NOMO-1 (cell line): ENCODE measurements around the gene NRM.
A peak's percentile ranks its signal among the peaks of the same experiment; 100 is the strongest.
"Not testable (repeated sequence)": the region's sequence is repeated elsewhere in the genome, so short reads cannot be mapped to it uniquely, and the experiment has no call there.

Experiments
- DNase-seq, 2 experiments: peaks; one replicate each; lab custom pipeline; 2025; ENCODE audit not compliant: unreplicated experiment in 2 of 2; lab: John Stamatoyannopoulos, UW

The NRM gene, protein sequence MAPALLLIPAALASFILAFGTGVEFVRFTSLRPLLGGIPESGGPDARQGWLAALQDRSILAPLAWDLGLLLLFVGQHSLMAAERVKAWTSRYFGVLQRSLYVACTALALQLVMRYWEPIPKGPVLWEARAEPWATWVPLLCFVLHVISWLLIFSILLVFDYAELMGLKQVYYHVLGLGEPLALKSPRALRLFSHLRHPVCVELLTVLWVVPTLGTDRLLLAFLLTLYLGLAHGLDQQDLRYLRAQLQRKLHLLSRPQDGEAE

DNA sequence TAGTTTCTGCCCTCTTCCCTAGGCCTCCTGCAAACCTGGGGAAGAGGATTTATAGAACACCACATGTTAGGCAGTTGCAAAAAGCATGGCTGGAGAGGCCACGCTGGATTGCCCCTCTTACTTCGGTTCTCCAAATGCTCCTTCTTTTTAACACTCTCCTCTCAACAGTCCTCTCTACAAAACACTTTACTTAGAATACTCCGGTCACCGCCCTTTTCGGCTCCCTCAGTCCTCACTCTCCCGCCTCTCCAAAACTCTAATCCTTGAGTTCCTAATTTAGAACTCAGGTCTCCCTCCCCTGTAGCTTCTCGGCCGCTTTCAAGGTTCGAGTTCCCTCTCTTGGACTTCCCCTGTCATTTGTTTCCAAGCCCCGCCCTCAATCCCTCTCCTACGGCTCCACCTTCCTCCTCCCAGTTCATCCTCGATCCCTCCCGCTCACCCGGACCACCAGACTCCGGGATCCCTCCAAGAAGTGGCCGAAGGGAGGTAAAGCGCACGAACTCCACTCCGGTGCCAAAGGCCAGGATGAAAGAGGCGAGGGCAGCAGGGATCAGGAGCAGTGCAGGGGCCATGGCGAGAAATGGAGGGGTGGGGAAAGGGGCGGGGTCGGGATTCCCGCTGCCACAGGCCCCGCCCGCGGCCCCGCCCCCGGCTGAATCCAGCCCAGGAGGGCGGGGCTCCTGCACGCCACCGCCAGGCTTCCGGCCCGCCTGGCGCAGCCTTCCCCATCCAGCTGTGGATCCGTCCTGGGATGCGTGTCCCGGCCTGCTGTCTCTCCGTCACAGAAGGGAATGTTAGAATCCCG, at the start of gene NRM:
Gene NRM (minus strand): TSS at position 582 of the 805 bp plus-strand sequence. CDS start 10 bp downstream, at position 572.
- peak; percentile 73 to 83 for DNase-seq

DNA sequence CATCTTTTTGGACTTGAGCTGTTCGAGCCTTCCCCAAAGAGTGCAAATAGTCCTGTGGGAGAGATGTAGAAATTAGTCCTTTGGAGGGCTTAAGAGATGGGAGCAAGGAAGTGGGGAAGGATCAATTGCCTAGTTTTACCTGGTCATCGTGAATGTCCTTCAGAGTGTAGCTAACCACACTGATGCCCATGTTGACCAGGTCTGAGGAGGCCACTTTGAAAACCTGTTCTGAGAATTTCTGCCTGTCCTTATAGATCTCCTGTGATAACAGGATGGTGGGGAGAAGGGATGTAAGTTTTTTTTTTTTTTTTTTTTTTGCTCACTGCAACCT, 49.7 kb upstream of the NRM start:
- no peak for DNase-seq

DNA sequence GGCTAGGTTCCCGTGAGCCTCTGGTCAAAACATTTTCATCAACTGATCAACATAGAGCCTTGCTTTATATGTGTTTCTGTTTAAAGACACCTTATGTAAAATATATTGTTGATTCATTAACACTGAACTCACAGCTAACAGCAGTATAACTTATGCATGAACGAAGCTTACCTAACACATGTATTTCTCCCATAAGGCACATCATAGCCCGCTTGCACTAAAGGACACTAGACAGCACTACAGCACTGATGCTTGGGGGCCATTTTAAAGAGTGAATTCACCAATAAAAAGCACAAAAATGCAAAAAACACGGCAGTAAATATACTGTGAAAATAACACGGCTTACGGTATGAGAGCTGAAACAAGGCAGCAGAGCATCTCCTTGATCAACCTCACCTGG, 47.7 kb upstream of the NRM start:
- DNase-seq, result no peak

DNA sequence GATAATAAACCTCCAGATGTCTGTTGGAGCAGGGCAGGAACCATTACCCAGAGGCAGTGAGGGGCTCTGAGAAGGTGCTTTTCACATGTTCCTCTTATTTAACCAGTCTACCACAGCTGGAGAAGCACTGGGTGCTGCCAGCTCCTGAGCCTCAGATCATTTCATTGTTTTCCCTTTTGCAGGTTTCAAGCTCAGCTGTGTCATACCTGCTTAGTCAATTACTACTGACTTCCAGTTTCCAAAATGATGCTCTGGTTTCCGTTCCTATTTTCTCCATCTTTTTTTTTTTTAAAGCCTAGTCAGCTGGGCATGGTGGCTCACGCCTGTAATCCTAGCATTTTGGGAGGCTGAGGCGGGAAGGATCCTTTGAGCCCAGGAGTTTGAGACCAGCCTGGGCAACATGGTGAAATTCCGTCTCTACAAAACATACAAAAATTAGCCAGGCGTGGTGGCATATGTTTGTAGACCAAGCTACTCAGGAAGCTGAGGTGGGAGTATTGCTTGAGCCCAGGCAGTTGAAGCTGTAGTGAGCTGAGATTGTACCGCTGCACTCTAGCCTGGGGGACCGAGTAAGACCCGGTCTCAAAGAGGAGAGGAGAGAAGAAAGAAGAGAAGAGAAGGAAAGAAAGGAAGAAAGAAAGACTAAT, 45.0 kb upstream of the NRM start:
- no peak for DNase-seq

DNA sequence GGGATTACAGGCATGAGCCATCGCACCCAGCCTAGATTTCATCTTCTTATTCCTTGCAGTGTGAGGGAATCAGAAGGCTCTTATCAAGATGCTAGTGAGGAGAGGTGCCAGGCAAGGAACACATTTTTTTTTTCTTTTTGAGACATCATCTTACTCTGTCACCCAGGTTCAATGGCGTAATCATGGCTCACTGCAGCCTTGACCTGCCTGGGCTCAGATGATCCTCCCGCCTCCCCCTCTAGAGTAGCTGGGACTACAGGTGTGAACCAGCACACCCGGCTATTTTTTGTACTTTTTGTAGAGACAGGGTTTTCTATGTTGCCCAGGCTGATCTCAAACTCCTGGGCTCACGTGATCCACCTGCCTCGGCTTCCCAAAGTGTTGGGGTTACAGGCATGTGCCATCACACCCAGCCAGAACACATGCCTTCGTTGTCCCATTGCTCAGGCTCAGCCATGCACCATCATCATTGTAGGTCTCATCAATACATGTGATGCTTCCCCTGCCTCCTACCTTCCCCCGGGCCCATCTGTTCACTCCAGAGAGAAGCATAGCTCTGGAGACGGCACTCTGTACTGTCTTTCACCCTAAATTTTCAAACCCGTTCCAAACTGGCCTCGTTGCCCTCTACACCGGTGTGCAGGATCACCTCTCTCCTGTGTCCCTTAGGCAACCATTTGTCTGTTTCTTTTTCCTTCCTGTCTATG, 41.6 kb upstream of the NRM start:
- no peak for DNase-seq

DNA sequence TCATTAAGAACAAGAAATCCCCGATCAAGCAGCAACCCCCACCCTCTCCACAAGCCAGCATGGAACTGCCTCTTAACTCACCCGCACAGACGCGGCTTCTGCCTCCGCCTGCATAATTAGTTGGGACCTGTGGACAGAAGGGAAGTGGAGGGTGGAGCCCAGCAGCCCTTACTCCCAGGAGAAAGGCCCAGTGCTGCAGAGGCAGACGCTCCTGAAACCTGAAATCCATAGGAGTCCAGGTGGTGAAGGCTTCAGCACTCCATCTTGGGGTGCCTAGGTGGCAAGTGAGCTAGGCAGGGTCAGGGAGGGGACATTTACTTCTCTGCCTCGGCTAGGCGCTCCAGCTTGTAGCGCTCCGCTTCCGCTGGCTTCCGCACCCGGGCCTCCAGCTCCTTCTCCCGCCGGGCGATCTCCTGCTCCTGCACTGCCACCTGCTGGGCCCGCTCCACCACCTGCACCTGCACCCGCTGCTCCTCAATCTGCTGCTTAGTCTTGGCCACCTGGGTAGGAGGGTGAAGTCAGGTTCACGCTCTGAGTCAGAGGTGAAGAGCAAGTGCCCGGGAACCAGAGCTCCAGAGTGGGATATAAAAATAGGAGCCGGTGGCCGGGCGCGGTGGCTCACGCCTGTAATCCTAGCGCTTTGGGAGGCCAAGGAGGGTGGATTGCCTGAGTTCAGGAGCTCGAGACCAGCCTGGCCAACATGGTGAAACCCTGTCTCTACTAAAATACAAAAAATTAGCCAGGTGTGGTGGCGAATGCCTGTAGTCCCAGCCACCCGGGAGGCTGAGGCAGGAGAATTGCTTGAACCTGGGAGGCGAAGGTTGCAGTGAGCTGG, 40.0 kb upstream of the NRM start:
- DNase-seq, result no peak

DNA sequence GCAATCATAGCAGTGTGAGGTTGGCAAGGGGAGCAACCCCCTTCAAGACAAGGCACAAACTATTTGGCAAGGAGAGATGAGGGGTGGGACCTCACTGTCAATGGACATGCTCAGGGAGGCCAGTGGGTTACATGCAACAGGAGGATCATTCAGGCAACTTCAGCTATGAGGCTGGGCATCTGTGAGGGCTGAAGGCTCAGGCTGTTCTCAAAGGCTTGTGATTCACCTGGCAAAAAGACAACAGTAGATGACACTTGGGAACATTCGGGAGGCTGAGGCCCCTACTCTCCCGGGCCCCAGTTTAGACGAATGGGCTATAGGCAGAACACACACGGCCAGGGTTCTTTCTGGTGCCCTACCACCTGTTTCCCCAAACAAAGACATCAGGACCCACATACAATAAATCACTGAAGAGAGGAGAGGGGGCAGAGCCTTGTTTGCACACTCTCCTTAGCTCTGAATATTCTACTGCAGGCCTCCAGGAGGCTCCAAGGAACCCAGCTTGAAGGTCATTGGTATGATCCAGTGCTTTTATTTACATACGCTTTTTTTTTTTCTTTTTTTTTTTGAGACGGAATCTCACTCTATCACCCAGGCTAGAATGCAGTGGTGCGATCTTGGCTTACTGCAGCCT, 37.3 kb upstream of the NRM start:
- DNase-seq, result no peak

DNA sequence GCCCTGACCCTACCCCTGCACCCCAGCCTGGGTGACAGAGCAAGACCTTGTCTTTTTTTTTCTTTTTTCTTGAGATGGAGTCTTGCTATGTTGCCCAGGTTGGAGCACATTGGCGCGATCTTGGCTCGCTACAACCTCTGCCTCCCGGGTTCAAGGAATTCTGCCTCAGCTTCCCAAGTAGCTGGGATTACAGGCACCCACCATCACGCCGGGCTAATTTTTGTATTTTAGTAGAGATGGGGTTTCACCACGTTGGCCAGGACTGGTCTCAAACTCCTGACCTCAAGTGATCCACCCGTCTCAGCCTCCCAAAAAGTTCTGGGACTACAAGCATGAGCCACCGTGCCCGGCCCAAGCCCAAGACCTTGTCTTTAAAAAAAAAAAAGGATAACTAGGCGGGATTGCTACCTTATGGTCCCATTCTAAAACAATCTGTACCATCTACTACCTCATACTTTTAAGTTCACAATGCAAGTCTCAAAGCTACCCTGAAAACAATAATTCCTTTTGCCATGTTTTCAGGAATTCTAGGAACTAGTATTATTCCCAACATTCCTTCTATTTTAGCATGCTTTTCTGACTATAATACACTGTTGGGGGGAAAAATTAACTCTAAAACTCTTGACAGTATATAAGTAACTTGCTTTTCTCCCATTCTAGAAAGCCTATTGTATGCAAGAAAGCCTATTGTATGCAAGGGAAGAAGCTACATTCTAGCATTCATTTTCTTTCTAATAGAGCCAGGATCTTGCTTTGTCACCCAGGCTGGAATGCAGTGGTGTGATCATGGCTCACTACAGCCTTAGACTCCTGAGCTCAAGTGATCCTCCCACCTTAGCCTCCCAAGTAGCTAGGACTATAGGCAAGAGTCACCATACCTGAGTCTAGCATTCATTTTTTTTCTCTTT, 36.0 kb upstream of the NRM start:
- no peak for DNase-seq

DNA sequence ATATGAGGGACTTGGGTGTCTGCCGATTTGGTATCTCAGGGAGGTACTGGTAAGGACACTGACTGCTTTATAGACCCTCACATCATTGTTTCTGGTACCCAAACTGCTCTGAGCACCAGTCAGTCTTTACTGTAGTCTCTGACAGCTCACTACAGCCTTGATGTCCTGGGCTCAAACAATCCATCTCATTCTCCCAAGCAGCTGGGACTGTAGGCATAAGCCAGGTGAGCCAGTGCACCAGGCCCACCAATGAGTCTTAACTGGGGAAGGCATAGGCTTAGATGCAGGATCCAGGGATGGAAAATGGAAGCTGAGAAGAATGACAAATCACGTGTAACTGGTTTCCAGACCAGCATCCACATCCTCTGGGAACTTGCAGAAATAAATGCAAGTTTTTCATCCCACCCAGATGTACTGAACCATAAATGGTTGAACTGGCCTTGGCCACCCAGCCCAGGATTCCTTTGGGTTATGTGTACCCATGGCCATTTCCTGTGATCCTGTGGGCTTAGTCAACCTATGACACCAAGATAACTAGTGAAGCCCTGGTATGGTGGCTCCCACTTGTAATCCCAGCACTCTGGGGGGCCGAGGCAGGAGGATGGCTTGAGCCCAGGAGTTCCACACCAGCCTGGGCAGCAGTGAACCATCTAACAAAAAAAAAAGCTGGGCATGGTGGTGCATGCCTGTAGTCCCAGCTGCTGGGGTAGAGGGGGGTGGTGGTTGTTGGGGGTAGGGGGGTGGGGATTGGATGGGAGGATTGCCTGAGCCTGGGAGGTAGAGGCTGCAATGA, 35.1 kb upstream of the NRM start:
- DNase-seq, result no peak

DNA sequence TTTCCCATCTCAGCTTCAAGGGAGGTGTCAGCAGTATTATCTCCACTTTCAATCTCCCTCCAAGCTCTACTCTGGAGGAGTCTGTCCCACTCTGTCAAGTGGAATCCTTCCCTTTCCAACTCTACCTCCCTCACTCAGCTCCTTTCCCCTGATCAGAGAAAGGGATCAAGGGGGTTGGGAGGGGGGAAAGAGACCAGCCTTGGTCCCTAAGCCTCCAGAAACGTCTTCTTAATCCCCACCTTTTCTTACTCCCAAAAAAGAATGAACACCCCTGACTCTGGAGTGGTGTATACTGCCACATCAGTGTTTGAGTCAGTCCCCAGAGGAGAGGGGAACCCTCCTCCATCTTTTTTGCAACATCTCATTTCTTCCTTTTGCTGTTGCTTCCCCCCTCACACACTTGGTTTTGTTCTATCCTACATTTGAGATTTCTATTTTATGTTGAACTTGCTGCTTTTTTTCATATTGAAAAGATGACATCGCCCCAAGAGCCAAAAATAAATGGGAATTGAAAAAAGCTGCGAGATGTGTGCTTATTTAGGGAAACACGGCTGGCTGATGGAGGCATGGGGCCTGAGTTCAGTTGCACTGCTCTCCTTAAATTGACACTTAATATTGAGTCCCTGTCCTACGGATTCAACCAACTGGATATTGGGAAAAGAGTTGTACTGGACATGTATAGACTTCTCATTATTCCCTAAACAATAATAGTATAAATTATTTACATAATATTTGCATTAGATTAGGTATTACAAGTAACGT, 34.3 kb upstream of the NRM start:
- DNase-seq, result no peak

DNA sequence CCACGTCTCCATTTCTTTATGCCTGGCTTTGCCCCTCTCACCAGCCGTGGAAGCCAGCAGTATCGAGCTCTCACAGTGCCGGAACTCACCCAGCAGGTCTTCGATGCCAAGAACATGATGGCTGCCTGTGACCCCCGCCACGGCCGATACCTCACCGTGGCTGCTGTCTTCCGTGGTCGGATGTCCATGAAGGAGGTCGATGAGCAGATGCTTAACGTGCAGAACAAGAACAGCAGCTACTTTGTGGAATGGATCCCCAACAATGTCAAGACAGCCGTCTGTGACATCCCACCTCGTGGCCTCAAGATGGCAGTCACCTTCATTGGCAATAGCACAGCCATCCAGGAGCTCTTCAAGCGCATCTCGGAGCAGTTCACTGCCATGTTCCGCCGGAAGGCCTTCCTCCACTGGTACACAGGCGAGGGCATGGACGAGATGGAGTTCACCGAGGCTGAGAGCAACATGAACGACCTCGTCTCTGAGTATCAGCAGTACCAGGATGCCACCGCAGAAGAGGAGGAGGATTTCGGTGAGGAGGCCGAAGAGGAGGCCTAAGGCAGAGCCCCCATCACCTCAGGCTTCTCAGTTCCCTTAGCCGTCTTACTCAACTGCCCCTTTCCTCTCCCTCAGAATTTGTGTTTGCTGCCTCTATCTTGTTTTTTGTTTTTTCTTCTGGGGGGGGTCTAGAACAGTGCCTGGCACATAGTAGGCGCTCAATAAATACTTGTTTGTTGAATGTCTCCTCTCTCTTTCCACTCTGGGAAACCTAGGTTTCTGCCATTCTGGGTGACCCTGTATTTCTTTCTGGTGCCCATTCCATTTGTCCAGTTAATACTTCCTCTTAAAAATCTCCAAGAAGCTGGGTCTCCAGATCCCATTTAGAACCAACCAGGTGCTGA, 33.3 kb upstream of the NRM start:
- not testable (repeated sequence) for DNase-seq

DNA sequence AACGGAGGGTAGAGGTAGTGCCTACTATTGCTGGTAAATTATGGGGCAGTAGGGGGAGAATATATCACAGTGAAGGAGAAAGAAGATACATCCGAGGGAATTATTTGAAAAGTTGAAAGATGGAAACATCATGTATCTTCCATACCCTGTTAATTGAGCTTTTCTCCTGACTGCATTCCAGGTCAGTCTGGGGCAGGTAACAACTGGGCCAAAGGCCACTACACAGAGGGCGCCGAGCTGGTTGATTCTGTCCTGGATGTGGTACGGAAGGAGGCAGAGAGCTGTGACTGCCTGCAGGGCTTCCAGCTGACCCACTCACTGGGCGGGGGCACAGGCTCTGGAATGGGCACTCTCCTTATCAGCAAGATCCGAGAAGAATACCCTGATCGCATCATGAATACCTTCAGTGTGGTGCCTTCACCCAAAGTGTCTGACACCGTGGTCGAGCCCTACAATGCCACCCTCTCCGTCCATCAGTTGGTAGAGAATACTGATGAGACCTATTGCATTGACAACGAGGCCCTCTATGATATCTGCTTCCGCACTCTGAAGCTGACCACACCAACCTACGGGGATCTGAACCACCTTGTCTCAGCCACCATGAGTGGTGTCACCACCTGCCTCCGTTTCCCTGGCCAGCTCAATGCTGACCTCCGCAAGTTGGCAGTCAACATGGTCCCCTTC, 32.5 kb upstream of the NRM start:
- not testable (repeated sequence) for DNase-seq

DNA sequence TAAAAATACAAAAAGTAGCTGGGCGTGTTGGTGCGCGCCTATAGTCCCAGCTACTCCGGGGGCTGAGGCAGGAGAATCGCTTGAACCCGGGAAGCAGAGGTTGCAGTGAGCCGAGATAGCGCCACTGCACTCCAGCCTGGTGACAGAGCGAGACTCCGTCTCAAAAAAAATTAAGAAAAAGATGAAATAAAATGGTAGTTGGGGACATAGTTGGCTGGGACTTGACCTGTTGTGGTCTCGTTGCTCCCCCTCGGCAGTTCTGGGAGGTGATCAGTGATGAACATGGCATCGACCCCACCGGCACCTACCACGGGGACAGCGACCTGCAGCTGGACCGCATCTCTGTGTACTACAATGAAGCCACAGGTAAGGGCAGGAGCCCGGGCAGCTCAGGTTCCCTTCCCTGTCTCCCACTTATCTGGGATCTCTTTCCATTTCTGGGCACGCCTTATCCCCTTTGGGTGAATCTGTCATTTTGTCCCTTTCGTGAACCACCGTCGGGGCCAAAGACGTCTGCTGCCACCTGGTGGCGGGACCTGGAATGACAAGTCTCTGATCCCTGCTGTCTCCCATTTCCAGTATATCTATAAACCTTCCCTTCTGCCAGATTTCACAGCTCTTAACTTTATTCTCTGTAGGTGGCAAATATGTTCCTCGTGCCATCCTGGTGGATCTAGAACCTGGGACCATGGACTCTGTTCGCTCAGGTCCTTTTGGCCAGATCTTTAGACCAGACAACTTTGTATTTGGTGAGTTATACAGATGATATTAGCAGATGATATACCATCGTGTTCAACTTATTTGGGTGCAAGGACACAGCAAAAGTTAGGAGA, 31.7 kb upstream of the NRM start:
- DNase-seq, result peak; percentile 59 to 67

DNA sequence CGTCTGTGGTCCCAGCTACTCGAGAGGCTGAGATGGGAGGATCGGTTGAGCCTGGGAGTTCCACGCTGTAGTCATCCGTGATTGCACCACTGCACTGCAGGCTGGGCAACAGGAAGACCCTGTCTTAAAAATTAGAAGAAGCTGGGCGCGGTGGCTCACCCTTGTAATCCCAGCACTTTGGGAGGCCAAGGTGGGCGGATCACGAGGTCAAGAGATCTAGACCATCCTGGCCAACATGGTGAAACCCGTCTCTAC, 31.2 kb upstream of the NRM start:
- DNase-seq, result not testable (repeated sequence)
